Endothelial cell of umbilical vein (primary cell): ENCODE measurements around the gene UGT3A2.

Experiments
- CTCF ChIP-seq, 2 donors: IDR thresholded peaks; 1 replicate in 1 of 2; 2 replicates in 1 of 2; pipeline ENCODE4 v1.5.1; 2011; ENCODE audit warnings: low read length in 2 of 2, mild to moderate bottlenecking in 2 of 2, moderate library complexity in 2 of 2, control low read depth in 1 of 2, inconsistent platforms in 1 of 2, low read depth in 1 of 2; ENCODE audit not compliant: insufficient read depth in 1 of 2; ENCODE audit errors: extremely low read depth in 1 of 2
- EZH2 ChIP-seq: IDR thresholded peaks from 2 replicates; pipeline ENCODE4 v1.6.1; 2012; ENCODE audit warnings: borderline replicate concordance, low read depth, mild to moderate bottlenecking, moderate library complexity, low read length, inconsistent platforms; ENCODE audit not compliant: severe bottlenecking
- MAX ChIP-seq: IDR thresholded peaks from 2 replicates; pipeline ENCODE4 v1.6.1; 2011; ENCODE audit not compliant: insufficient read depth, insufficient read length
- POLR2AphosphoS5 ChIP-seq: IDR thresholded peaks from 2 replicates; pipeline ENCODE4 v1.6.1; 2012; ENCODE audit warnings: low read depth, mild to moderate bottlenecking, control low read depth, low read length, moderate library complexity; ENCODE audit not compliant: insufficient read depth

GRCh38 chr5:36096486-36096885 lies 29.8 kb upstream of the UGT3A2 start:
- TF ChIP-seq CTCF (IDR thresholded peaks at IDR 0.05; ENCODE audit: extremely low read depth in 1 of 2, insufficient read depth in 1 of 2, low read depth in 1 of 2, low read length in 2 of 2) (no peak), POLR2AphosphoS5 (no peak), MAX (no peak), EZH2 (no peak)
